B cell (primary cell): ENCODE data around the gene CXCL10.

Experiments used
- EZH2 ChIP-seq: IDR thresholded peaks from 2 replicates; pipeline ENCODE4 v1.6.1; 2012; ENCODE audit warnings: borderline replicate concordance, low read depth, mild to moderate bottlenecking, moderate library complexity, low read length; ENCODE audit not compliant: insufficient read depth, poor library complexity, severe bottlenecking
- TF ChIP-seq, protein P1 (sequence below): fragments of 200-600 bp; IDR thresholded peaks from one replicate; pipeline ENCODE4 v1.8.0; 2022; ENCODE audit warnings: antibody characterized with exemption, mild to moderate bottlenecking

DNA sequence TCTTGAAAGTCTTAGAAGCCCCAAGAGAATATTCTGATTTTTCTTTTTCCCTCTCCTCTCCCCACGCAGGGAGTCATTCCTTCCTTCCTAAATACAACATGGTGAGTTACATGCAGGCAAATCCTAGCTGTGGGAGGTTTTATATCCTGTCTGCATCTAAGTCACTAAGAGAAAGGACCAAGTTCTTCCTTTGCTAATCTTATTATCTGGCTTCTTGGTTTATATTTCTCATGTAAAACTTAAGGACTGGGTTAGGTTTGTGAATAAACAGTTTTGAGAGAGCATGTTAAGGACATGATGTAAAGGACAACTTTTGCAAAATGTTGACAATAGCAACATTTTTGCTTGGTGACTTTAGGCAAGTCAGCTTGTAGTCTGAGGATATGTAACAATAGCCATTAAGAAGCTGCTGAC is 10.9 kb downstream of the CXCL10 start:
- TF ChIP-seq, protein P1, sequence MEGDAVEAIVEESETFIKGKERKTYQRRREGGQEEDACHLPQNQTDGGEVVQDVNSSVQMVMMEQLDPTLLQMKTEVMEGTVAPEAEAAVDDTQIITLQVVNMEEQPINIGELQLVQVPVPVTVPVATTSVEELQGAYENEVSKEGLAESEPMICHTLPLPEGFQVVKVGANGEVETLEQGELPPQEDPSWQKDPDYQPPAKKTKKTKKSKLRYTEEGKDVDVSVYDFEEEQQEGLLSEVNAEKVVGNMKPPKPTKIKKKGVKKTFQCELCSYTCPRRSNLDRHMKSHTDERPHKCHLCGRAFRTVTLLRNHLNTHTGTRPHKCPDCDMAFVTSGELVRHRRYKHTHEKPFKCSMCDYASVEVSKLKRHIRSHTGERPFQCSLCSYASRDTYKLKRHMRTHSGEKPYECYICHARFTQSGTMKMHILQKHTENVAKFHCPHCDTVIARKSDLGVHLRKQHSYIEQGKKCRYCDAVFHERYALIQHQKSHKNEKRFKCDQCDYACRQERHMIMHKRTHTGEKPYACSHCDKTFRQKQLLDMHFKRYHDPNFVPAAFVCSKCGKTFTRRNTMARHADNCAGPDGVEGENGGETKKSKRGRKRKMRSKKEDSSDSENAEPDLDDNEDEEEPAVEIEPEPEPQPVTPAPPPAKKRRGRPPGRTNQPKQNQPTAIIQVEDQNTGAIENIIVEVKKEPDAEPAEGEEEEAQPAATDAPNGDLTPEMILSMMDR: no peak
- TF ChIP-seq EZH2: no peak
